HG02970 (cell line): ENCODE data around the gene REELD1.

Experiments used
- ATAC-seq: cut with Tn5 transposase; IDR thresholded peaks from one replicate; pipeline ENCODE4 v1.9.1; 2021; ENCODE audit warnings: mild to moderate bottlenecking, moderate library complexity, moderate number of reproducible peaks; ENCODE audit not compliant: unreplicated experiment, low FRiP score

REELD1 gene

GRCh38 chr4:146214238-146214637, at the start of gene REELD1:
TSS of gene REELD1 (plus strand) at chr4:146214538. CDS start at chr4:146216953, 2,415 bp downstream.
- ATAC-seq = no peak

GRCh38 chr4:146165221-146165620, 49.1 kb upstream of the REELD1 start:
- no peak for ATAC-seq

GRCh38 chr4:146165840-146166239, 48.5 kb upstream of the REELD1 start:
- no peak for ATAC-seq

GRCh38 chr4:146170149-146170548, 44.2 kb upstream of the REELD1 start:
- ATAC-seq = no peak

GRCh38 chr4:146175541-146176453, 38.5 kb upstream of the REELD1 start, which contains the start of gene LSM6:
TSS of gene LSM6 (plus strand) at chr4:146175718. CDS start at chr4:146182922, 7,204 bp downstream.
- peak; percentile 83 for ATAC-seq

- no peak for ATAC-seq
Observed at GRCh38 chr4:146176891-146177290, 37.4 kb upstream of the REELD1 start.

- ATAC-seq = no peak
Observed at GRCh38 chr4:146178126-146178525, 36.2 kb upstream of the REELD1 start.

- no peak for ATAC-seq
Observed at GRCh38 chr4:146179784-146180370, 34.5 kb upstream of the REELD1 start.

- ATAC-seq = no peak
Observed at GRCh38 chr4:146182443-146182842, 31.9 kb upstream of the REELD1 start.

- ATAC-seq = no peak
Observed at GRCh38 chr4:146183209-146183608, 31.1 kb upstream of the REELD1 start.

- ATAC-seq = no peak
Observed at GRCh38 chr4:146186041-146186440, 28.3 kb upstream of the REELD1 start.

GRCh38 chr4:146186596-146186995, 27.7 kb upstream of the REELD1 start:
- no peak for ATAC-seq

- ATAC-seq = no peak
Observed at GRCh38 chr4:146190456-146190855, 23.9 kb upstream of the REELD1 start.

- no peak for ATAC-seq
Observed at GRCh38 chr4:146191766-146192458, 22.4 kb upstream of the REELD1 start.

- ATAC-seq = no peak
Observed at GRCh38 chr4:146193628-146194027, 20.7 kb upstream of the REELD1 start.

- ATAC-seq = no peak
Observed at GRCh38 chr4:146194212-146194611, 20.1 kb upstream of the REELD1 start.

GRCh38 chr4:146202665-146203064, 11.7 kb upstream of the REELD1 start:
- no peak for ATAC-seq

GRCh38 chr4:146207410-146207809, 6.9 kb upstream of the REELD1 start:
- ATAC-seq = no peak

- ATAC-seq = no peak
Observed at GRCh38 chr4:146210890-146211289, 3.4 kb upstream of the REELD1 start.

GRCh38 chr4:146211440-146211839, 2.9 kb upstream of the REELD1 start:
- ATAC-seq = no peak

- no peak for ATAC-seq
Observed at GRCh38 chr4:146212781-146213180, 1.6 kb upstream of the REELD1 start.
